Motor neuron (in vitro differentiated cells): ENCODE results near the gene FOSL2. TPM values are rescaled to one million over a fixed set of nuclear protein-coding genes. Genes with fewer than 3 reads are reported as not detected.

Experiments
- ATAC-seq, 8 experiments: fragments of 200-7000 bp; cut with Tn5 transposase; replicated peaks in 6 of 8; 2 replicates each; pipeline ENCODE4 v1.8.0; 2021; ENCODE audit warnings: mild to moderate bottlenecking in 8 of 8, moderate library complexity in 8 of 8
- H3K27ac ChIP-seq, 2 donors: fragments of 250-450 bp; sonication (Bioruptor Pico); 2 replicates each; pipeline ENCODE4 v1.9.0; 2021; ENCODE audit warnings: antibody characterized with exemption in 2 of 2, mild to moderate bottlenecking in 2 of 2, moderate library complexity in 1 of 2
- H3K4me1 ChIP-seq, 2 donors: fragments of 250-450 bp; sonication (Bioruptor Pico); replicated peaks in 1 of 2; 2 replicates each; pipeline ENCODE4 v1.6.1; 2021; ENCODE audit warnings: antibody characterized with exemption in 2 of 2, mild to moderate bottlenecking in 2 of 2, moderate library complexity in 1 of 2
- H3K4me3 ChIP-seq, 5 donors: fragments of 250-450 bp; sonication (Bioruptor Pico); 2 replicates each; pipeline ENCODE4 v1.9.0; 2021; ENCODE audit warnings: antibody characterized with exemption in 5 of 5, mild to moderate bottlenecking in 5 of 5, moderate library complexity in 4 of 5
- WGBS, 10 experiments: fragments of 450-650 bp; shearing (Covaris generic); methylation state at CpG; one replicate each; pipeline ENCODE4 v1.0.0; 2022; 5-methylcytosine and 5-hydroxymethylcytosine counted together
- in situ Hi-C, 9 experiments: fragments of 400-800 bp; cut with MboI; loops; one replicate each; pipeline ENCODE4 v1.15.0; 2021; ENCODE audit warnings: low sequenced_read_pairs in 9 of 9, low pct_unique_long_range_greater_than_20kb in 2 of 9; ENCODE audit not compliant: unreplicated experiment in 9 of 9
- total RNA-seq, 8 experiments: library from RNA; unstranded; fragments of 300-600 nt; gene quantifications; 2 replicates each; pipeline versions ENCODE4 v1.2.3 to v1.2.4, GENCODE V29; 2022

Gene FOSL2
- total RNA-seq, 8 experiments from 2014 or later: 1.6 to 67.7 (median 16.1) TPM

DNA sequence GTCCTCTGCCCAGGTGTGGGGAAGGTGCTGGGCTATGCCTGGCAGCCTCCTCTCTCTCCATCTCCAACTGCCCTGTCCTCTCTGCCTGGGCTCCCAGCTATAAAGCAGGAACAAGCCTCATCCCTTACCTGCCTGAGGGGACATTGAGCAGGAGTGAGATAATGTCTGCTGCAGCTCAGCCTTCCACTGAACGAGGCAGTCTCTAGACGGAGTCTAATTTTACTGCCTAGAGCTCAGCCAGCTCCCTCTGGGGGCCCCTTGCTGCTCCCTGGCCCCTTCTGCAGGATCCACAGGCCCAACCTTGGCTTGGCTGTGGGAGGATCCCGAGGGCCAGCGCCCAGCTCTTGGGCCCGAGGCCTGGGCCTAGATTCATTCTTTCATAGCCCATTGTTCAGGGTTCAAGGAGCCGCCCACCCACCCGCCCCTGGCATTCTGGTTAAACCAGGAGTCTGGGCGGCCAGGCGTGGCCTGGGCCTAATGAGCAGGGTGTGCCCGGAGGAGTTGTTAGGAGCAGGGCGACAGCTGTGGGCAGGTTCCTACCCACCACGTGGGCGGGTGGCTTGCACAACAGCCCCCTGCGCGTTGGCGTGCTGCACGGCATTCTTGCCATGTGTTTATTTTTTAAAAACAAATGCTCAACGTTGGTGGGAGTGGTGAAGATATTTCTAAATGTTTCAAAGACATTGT lies 44.6 kb downstream of the FOSL2 start:
- Histone ChIP-seq H3K4me3 (no peak overlapping the region), H3K4me1 (no peaks in the 10 kb centered on the region), H3K27ac (no peak overlapping the region)
- WGBS, 10 experiments: 0 to 67% (median 40%) methylated on average over 1 to 7 of the region's 18 CpGs; no CpG with 5 or more reads in 4 of the 10 experiments
- in situ Hi-C loops: loop anchor here in 1 of 9 experiments (25.0 kb wide), 1 partner anchor 675 kb away; the partner anchor contains the start of gene MRPL33
- ATAC-seq: peak in 3 of 8 experiments; percentile 49 to 88 (median 67)

DNA sequence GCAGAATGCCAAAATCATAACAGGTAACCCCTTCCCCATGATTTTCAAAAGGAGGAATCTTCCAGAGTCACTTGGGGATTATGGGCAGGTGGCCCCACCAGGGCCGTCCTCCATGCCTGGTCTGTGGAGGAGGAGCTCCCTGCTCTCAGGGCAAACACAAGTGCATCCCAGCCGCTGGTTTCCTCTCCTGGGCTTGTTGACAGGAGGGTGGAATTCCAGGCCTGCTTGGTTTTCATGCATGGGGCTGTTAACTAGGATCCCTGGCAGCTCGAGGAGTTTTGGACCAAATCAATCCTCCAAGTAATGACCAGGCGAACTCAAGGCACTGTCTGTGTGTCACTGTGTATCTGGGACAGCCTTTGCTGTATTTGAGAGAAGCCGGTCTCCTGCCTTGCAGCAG lies 45.3 kb downstream of the FOSL2 start:
- no peaks in the 10 kb centered on the region for H3K4me1 ChIP-seq
- in situ Hi-C loops: loop anchor here in 1 of 9 experiments (25.0 kb wide), 1 partner anchor 676 kb away; the partner anchor contains the start of gene MRPL33
- 0 to 62% (median 33%) methylated on average over 1 to 3 of the region's 5 CpGs; no CpG with 5 or more reads in 7 of the 10 experiments for WGBS, 10 experiments
- no peak overlapping the region for H3K27ac ChIP-seq
- H3K4me3 ChIP-seq: no peak overlapping the region
- peak in 1 of 8 experiments; percentile 26 for ATAC-seq

DNA sequence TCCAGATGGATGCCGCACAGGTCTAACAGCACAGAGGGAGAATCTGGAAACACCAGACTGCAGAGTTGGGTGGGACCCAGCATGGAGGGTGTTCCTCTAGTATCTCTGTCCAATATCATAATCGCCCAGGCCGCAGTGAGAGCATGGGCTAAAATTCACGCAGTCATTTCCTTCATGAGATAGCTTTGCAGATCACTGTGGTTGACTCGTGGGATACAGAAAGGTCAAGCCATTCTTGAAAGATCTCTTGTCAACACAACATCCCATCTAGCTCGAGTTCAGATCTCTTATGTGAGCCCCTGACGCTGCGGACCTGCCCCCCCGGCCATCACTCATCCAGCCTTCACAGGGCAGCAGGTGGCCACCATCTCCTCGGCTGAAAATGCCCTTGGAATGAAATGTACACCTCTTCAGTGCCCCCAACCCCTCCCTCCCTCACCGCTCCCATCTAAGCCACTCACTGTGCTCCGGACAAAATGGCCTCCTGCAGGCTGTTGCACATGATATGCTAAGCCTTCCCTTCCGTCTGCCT lies 45.9 kb downstream of the FOSL2 start:
- WGBS, 10 experiments: 87 to 100% (median 100%) methylated on average over 2 to 4 of the region's 13 CpGs; no CpG with 5 or more reads in 6 of the 10 experiments
- in situ Hi-C loops: loop anchor here in 1 of 9 experiments (25.0 kb wide), 1 partner anchor 676 kb away; the partner anchor contains the start of gene MRPL33
- Histone ChIP-seq H3K4me1 (no peaks in the 10 kb centered on the region), H3K4me3 (no peak overlapping the region), H3K27ac (no peak overlapping the region)
- no peak for ATAC-seq

- Histone ChIP-seq H3K27ac (no peak overlapping the region), H3K4me1 (no peaks in the 10 kb centered on the region), H3K4me3 (no peak overlapping the region)
- 67 to 100% (median 85%) methylated on average over 1 to 2 of the region's 5 CpGs; no CpG with 5 or more reads in 4 of the 10 experiments for WGBS, 10 experiments
- no peak for ATAC-seq
- in situ Hi-C loops: loop anchor here in 1 of 9 experiments (25.0 kb wide), 1 partner anchor 677 kb away; the partner anchor contains the start of gene MRPL33
Measured at GRCh38 chr2:28439127-28439526, 46.5 kb downstream of the FOSL2 start.

DNA sequence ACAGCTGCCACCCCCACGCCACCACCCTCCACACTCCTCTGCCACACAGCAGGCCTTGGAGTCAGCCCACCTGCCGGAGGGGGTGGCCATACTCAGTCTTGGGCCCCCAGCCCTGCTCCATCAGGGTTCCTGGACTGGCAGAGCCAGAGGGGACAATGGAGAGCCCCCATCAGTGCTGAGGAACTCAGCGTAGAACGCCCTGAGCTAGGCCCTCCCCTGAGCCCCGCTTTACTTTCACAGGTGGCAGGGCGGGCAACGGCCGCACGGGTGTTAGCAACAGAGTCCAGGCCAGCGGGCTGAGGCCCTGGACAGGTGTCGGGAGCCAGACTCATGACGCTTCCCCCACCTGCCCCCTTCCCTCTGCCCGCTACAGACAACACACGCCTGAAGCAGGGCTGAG lies 47.1 kb downstream of the FOSL2 start:
- no peak for ATAC-seq
- 78 to 90% (median 85%) methylated on average over 2 of the region's 14 CpGs; no CpG with 5 or more reads in 6 of the 10 experiments for WGBS, 10 experiments
- H3K4me3 ChIP-seq: no peak overlapping the region
- in situ Hi-C loops: loop anchor here in 1 of 9 experiments (25.0 kb wide), 1 partner anchor 677 kb away; the partner anchor contains the start of gene MRPL33
- H3K27ac ChIP-seq: no peak overlapping the region
- no peaks in the 10 kb centered on the region for H3K4me1 ChIP-seq

DNA sequence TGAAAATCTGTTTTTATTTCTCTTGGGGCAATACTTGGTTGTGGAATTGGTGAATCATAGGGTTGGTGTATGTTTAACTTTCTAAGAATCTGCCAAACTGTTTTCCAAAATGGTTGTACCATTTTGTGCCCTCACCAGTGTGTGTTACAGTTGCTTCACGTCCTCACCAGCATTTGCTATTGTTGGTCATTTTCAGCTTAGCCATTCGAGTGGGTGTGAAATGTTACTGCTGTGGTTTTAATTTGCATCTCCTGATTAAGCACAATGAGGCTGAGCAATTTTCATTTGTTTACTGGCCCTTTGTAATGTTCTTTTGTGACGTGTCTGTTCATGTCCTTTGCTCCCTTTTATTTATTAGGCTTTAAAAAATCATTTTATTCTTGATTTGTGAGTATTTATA lies 49.7 kb downstream of the FOSL2 start:
- no peak overlapping the region for H3K27ac ChIP-seq
- WGBS, 10 experiments: 17 to 69% (median 32%) methylated on average over 1 to 3 of the region's 3 CpGs; no CpG with 5 or more reads in 1 of the 10 experiments
- in situ Hi-C loops: loop anchor here in 1 of 9 experiments (25.0 kb wide), 1 partner anchor 680 kb away; the partner anchor contains the start of gene MRPL33
- peaks cover 0 to 4% of the 10 kb centered on the region in 2 donors for H3K4me1 ChIP-seq
- no peak overlapping the region for H3K4me3 ChIP-seq
- ATAC-seq: no peak

DNA sequence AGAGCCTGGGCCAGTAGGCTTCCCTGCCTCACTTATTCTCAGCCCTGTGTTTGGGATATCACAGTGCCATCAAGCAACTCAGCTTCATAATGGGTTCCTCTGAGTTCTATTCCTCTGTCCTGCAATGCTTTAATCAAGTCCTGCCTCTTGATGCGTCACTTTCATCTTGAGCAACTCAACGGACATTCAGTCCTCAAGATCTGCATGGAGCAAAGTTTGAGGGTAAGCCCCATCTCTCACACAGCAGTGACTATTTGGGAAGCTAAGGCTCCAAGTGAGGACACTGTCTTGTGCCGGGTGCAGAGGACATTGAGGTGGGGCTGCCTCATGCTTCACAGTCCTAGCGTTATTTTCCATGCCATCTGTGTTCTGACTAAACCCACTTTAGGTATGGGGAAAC lies 52.3 kb downstream of the FOSL2 start:
- in situ Hi-C loops: loop anchor here in 1 of 9 experiments (25.0 kb wide), 1 partner anchor 683 kb away; the partner anchor contains the start of gene MRPL33
- WGBS, 10 experiments: 70 to 100% (median 100%) methylated on average over 1 to 4 of the region's 4 CpGs; no CpG with 5 or more reads in 6 of the 10 experiments
- Histone ChIP-seq H3K4me1 (peaks cover 0 to 4% of the 10 kb centered on the region in 2 donors), H3K4me3 (no peak overlapping the region), H3K27ac (no peak overlapping the region)
- ATAC-seq: no peak

GRCh38 chr2:28445448-28446258 lies 53.0 kb downstream of the FOSL2 start:
- ATAC-seq: peak in 7 of 8 experiments; percentile 67 to 95 (median 94)
- in situ Hi-C loops: loop anchor here in 1 of 9 experiments (25.0 kb wide), 1 partner anchor 683 kb away; the partner anchor contains the start of gene MRPL33
- 0 to 73% (median 55%) methylated on average over 1 to 6 of the region's 7 CpGs; no CpG with 5 or more reads in 5 of the 10 experiments for WGBS, 10 experiments
- peaks cover 0 to 4% of the 10 kb centered on the region in 2 donors for H3K4me1 ChIP-seq
- H3K27ac ChIP-seq: peak overlapping the region in 1 of 2 donors; percentile 78
- no peak overlapping the region for H3K4me3 ChIP-seq

DNA sequence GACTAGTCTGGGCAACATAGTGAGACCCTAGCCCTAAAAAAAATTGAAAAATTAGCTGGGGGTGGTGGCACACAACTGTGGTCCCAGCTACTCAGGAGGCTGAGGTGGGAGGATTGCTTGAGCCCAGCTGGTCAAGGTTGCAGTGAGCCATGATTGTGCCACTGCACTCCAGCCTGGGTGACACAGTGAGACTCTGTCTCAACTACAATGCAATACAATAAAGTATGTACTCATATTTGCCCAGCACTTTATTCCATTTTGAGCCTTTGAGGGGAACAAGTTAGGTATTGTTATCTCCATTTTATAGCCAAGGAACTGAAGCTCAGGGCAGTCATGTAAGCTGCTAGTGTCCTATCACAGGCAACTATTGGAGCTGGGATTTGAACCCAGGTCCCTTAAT lies 53.9 kb downstream of the FOSL2 start:
- Histone ChIP-seq H3K4me3 (no peak overlapping the region), H3K4me1 (peaks cover 0 to 4% of the 10 kb centered on the region in 2 donors), H3K27ac (peak overlapping the region in 1 of 2 donors; percentile 78)
- ATAC-seq: no peak
- in situ Hi-C loops: loop anchor here in 1 of 9 experiments (25.0 kb wide), 1 partner anchor 684 kb away; the partner anchor contains the start of gene MRPL33

GRCh38 chr2:28447086-28447485 lies 54.4 kb downstream of the FOSL2 start:
- ATAC-seq: no peak
- Histone ChIP-seq H3K27ac (no peak overlapping the region), H3K4me1 (peaks cover 0 to 4% of the 10 kb centered on the region in 2 donors), H3K4me3 (no peak overlapping the region)
- WGBS, 10 experiments: 43 to 100% (median 58%) methylated on average over 1 to 3 of the region's 3 CpGs; no CpG with 5 or more reads in 4 of the 10 experiments
- in situ Hi-C loops: loop anchor here in 1 of 9 experiments (25.0 kb wide), 1 partner anchor 685 kb away; the partner anchor contains the start of gene MRPL33

GRCh38 chr2:28447943-28448792 lies 55.5 kb downstream of the FOSL2 start:
- ATAC-seq: no peak
- Histone ChIP-seq H3K4me1 (peaks cover 0 to 4% of the 10 kb centered on the region in 2 donors), H3K4me3 (no peak overlapping the region), H3K27ac (no peak overlapping the region)
- WGBS, 10 experiments: 29 to 93% (median 81%) methylated on average over 3 to 7 of the region's 8 CpGs; no CpG with 5 or more reads in 1 of the 10 experiments
- in situ Hi-C loops: loop anchor here in 1 of 9 experiments (25.0 kb wide), 1 partner anchor 686 kb away; the partner anchor contains the start of gene MRPL33

DNA sequence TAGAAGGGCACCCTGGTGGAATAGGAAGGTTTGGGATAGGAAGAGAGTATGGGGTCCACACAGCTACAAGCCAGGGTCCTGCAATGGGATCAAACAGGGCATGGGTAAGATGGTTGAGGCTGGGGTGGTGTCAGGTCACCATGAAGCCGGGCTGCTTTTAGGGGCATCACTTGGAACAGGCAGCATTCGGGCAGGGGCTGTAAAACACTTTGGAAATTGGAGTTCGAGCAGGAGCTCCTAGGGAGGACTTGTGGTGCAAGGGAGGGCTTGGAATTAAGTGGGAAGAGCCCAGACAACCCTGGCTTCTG lies 56.1 kb downstream of the FOSL2 start:
- no peak for ATAC-seq
- peaks cover 0 to 4% of the 10 kb centered on the region in 2 donors for H3K4me1 ChIP-seq
- H3K4me3 ChIP-seq: no peak overlapping the region
- in situ Hi-C loops: loop anchor here in 1 of 9 experiments (25.0 kb wide), 1 partner anchor 686 kb away; the partner anchor contains the start of gene MRPL33
- no CpG with 5 or more reads among the region's 3 CpGs for WGBS, 10 experiments
- no peak overlapping the region for H3K27ac ChIP-seq
